ENCODE data around the gene FTH1.
"Not testable (repeated sequence)": the region's sequence is repeated elsewhere in the genome, so short reads cannot be mapped to it uniquely, and the experiment has no call there.

Gene FTH1

GRCh38 chr11:61978703-61979661 is 11.5 kb upstream of the FTH1 start:
- no peak for DNase-seq (ENCODE audit: low read depth)

- DNase-seq (ENCODE audit: low read depth) = no peak
These were observed 9.5 kb upstream of the FTH1 start for GRCh38 chr11:61976813-61977475.

- DNase-seq (ENCODE audit: low read depth) = no peak
These were observed 9.0 kb upstream of the FTH1 start for GRCh38 chr11:61976420-61976800.

GRCh38 chr11:61975638-61976419 is 8.4 kb upstream of the FTH1 start:
- no peak for DNase-seq (ENCODE audit: low read depth)

GRCh38 chr11:61974766-61975631 is 7.6 kb upstream of the FTH1 start:
- no peak for DNase-seq (ENCODE audit: low read depth)

- DNase-seq (ENCODE audit: low read depth) = no peak
These were observed 6.2 kb upstream of the FTH1 start for GRCh38 chr11:61973476-61974162.

GRCh38 chr11:61972672-61973475 is 5.4 kb upstream of the FTH1 start:
- DNase-seq (ENCODE audit: low read depth) = no peak

GRCh38 chr11:61972112-61972671 is 4.8 kb upstream of the FTH1 start:
- DNase-seq (ENCODE audit: low read depth) = no peak

- no peak for DNase-seq (ENCODE audit: low read depth)
These were observed 4.0 kb upstream of the FTH1 start for GRCh38 chr11:61971248-61972111.

GRCh38 chr11:61969838-61970662 is 2.6 kb upstream of the FTH1 start:
- DNase-seq (ENCODE audit: low read depth) = no peak

- DNase-seq (ENCODE audit: low read depth) = no peak
These were observed 1.9 kb upstream of the FTH1 start for GRCh38 chr11:61969391-61969758.

GRCh38 chr11:61968758-61969390 is 1.4 kb upstream of the FTH1 start:
- DNase-seq (ENCODE audit: low read depth) = no peak

- DNase-seq (ENCODE audit: low read depth) = peak; percentile 20
These were observed 707 bp upstream of the FTH1 start for GRCh38 chr11:61967924-61968757.

- no peak for DNase-seq (ENCODE audit: low read depth)
These were observed 709 bp downstream of the FTH1 start for GRCh38 chr11:61966734-61967115.

GRCh38 chr11:61964666-61965271 is 2.7 kb downstream of the FTH1 start:
- not testable (repeated sequence) for DNase-seq (ENCODE audit: low read depth)

- no peak for DNase-seq (ENCODE audit: low read depth)
These were observed 3.3 kb downstream of the FTH1 start for GRCh38 chr11:61964058-61964665.
